Thymus (tissue), 11 donors: ENCODE data around the gene TACC2. TPM values are rescaled to one million over a fixed set of nuclear protein-coding genes. Genes with fewer than 3 reads are reported as not detected.
"Not testable (repeated sequence)": the region's sequence is repeated elsewhere in the genome, so short reads cannot be mapped to it uniquely, and the experiment has no call there.

Experiments
- DNase-seq, 9 donors: peaks; one replicate each; pipeline ENCODE4 v3.0.0-alpha.2; 2013; ENCODE audit warnings: low spot score in 9 of 9, low read depth in 6 of 9, missing footprints in 1 of 9
- H3K27ac ChIP-seq, 2 donors: one replicate each; pipeline ENCODE4 v1.5.1; 2013; ENCODE audit warnings: control low read depth in 1 of 2, low read depth in 1 of 2, low read length in 1 of 2, mild to moderate bottlenecking in 1 of 2, moderate library complexity in 1 of 2
- H3K27me3 ChIP-seq, 2 donors: one replicate each; pipeline ENCODE4 v1.5.1; 2013; ENCODE audit warnings: low read length in 1 of 2; ENCODE audit not compliant: control insufficient read depth in 2 of 2, insufficient read depth in 1 of 2
- H3K36me3 ChIP-seq, 2 donors: one replicate each; pipeline ENCODE4 v1.5.1; 2013; ENCODE audit warnings: low read length in 1 of 2, mild to moderate bottlenecking in 1 of 2, moderate library complexity in 1 of 2; ENCODE audit not compliant: control insufficient read depth in 2 of 2, insufficient read depth in 2 of 2
- H3K4me1 ChIP-seq, 2 donors: one replicate each; pipeline ENCODE4 v1.5.1; 2013; ENCODE audit warnings: low read length in 2 of 2; ENCODE audit not compliant: control insufficient read depth in 2 of 2, insufficient read depth in 2 of 2
- H3K4me3 ChIP-seq, 2 donors: one replicate each; pipeline ENCODE4 v1.5.1; 2013; ENCODE audit warnings: low read length in 2 of 2, control low read depth in 1 of 2, mild to moderate bottlenecking in 1 of 2
- H3K9me3 ChIP-seq, 2 donors: one replicate each; pipeline ENCODE4 v1.5.1; 2013; ENCODE audit warnings: low read length in 1 of 2, mild to moderate bottlenecking in 1 of 2; ENCODE audit not compliant: control insufficient read depth in 2 of 2, insufficient read depth in 1 of 2
- WGBS: extraction: QIAGEN DNeasy Blood & Tissue Kit; methylation state at CpG from one replicate; pipeline ENCODE4 v1.1.7; 2013; 5-methylcytosine and 5-hydroxymethylcytosine counted together
- polyA plus RNA-seq: library from polyadenylated mRNA; stranded (reverse); fragments of 200-250 nt; gene quantifications from one replicate; pipeline ENCODE4 v1.2.3, GENCODE V29; 2013
- total RNA-seq: library from RNA; stranded (reverse); fragments of 120-200 nt; gene quantifications from one replicate; pipeline ENCODE4 v1.2.4, GENCODE V29; 2013
- donor health status: healthy.

Gene TACC2
- total and polyA plus RNA-seq, 2 donors = 4.6 to 57.3 TPM

- 93% methylated on average over 15 of the region's 15 CpGs for WGBS
- H3K27ac ChIP-seq = no peak overlapping the region
- H3K4me1 ChIP-seq = no peaks in the 10 kb centered on the region
- H3K27me3 ChIP-seq = no peaks in the 10 kb centered on the region
- H3K4me3 ChIP-seq = no peak overlapping the region
- no peaks in the 10 kb centered on the region for H3K36me3 ChIP-seq
- no peak for DNase-seq
- no peaks in the 10 kb centered on the region for H3K9me3 ChIP-seq
These were observed 113.3 kb downstream of the TACC2 start for GRCh38 chr10:122102146-122102868.

DNA sequence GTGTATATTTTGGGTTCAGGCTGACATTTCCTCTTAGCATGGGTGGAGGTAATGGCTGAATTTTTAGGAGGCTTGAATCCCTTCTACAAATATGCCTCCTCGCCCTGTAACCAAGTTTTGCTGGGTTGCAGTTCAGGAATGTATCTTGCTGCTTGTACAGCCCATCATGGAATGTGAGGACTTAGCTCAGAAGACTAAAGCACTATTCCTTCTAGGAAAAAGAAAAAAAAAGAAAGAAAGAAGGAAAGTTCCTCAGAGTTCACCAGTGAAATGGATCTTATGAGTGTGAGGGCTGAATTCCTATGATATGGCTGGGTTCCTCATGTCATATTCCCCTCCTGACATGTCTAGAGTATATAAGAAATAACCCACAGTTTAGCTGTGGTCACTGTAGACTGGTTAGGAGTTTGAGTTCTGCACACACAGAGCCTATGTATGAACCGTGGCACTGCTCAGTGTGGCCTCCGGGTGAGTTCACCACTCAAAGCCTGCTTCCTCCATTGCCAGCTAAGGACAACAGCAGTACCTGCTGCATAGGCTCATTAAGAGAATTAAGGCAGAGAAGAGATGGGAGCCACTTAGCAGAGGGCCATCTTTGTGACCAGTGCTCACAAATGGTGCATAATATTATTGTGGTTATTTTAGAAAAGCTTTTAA lies 114.0 kb downstream of the TACC2 start:
- Histone ChIP-seq H3K4me3 (no peak overlapping the region), H3K27me3 (no peaks in the 10 kb centered on the region), H3K4me1 (no peaks in the 10 kb centered on the region), H3K27ac (no peak overlapping the region), H3K36me3 (no peaks in the 10 kb centered on the region), H3K9me3 (no peaks in the 10 kb centered on the region)
- WGBS = 84% methylated on average over 3 of the region's 3 CpGs
- DNase-seq = no peak

DNA sequence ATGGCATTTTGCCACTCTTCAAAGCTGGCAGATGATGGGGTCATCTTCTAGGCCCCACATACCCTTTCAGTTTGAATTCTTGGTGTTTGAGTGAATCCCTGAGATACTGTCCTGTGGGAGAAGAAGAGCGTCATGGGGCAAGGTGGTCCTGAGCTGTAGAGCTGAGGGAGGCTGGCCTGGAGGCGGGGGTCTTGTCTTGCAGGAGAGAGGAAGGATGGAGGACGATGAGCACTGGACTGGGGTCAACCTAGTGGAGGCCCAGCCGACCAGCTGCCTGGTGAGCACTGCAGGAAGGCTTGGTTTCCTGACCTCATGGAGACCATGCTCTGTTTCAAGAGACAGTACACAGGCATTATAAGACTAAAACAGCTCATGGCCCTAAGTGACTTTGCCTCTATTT lies 114.6 kb downstream of the TACC2 start:
- Histone ChIP-seq H3K9me3 (no peaks in the 10 kb centered on the region), H3K4me3 (no peak overlapping the region), H3K4me1 (no peaks in the 10 kb centered on the region), H3K27me3 (no peaks in the 10 kb centered on the region), H3K27ac (no peak overlapping the region), H3K36me3 (no peaks in the 10 kb centered on the region)
- 92% methylated on average over 4 of the region's 4 CpGs for WGBS
- no peak for DNase-seq

DNA sequence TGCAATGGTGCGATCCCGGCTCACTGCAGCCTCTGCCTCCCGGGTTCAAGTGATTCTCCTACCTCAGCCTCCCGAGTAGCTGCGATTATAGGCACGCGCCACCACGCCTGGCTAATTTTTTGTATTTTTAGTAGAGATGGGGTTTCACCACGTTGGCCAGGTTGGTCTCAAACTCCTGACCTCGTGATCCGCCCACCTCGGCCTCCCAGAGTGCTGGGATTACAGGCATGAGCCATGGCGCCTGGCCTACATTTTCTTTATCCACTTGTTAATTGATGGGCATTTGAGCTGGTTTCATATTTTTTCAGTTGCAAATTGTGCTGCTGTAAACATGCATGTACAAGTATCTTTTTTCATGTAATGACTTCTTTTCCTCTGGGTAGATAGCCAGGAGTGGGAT lies 119.8 kb downstream of the TACC2 start:
- not testable (repeated sequence) for H3K36me3 ChIP-seq, H3K27ac ChIP-seq, H3K4me3 ChIP-seq, H3K4me1 ChIP-seq, H3K9me3 ChIP-seq, DNase-seq
- 94% methylated on average over 13 of the region's 13 CpGs for WGBS
- H3K27me3 ChIP-seq = peaks cover 22 to 29% of the 10 kb centered on the region in 2 donors

DNA sequence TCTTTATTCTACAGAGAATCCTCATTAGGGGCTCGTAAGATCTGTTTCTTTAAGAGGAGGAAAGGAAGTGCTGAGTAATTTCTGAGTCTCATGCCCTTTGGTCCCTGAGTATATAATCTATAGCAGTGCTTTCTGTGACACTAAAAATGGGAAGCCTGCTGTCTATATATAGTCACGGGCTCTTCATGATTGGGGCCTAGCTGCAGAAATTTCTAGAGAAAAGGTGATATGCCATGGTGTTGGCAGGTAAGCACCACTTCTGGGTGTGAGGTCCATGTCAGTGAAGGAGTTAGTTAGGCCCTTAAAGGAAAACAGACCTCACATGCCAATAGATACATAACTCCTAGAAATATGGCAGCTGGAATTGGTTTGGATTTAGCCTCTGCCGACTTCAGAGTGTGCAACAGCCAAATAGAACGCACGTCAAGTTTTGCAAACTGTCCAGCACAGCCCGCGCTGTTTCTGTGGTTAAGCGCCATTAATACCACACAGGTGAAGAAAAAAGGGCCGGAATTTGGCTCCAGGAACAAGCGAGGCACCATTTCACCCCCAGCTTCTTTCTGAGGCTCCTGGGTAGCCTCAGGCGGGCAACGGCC lies 123.2 kb downstream of the TACC2 start:
- Histone ChIP-seq H3K27me3 (peaks cover 29 to 50% of the 10 kb centered on the region in 2 donors), H3K4me3 (no peak overlapping the region), H3K36me3 (no peaks in the 10 kb centered on the region), H3K27ac (peak overlapping the region in 1 of 2 donors; percentile 64), H3K9me3 (no peaks in the 10 kb centered on the region), H3K4me1 (no peaks in the 10 kb centered on the region)
- 38% methylated on average over 12 of the region's 12 CpGs for WGBS
- DNase-seq = no peak

DNA sequence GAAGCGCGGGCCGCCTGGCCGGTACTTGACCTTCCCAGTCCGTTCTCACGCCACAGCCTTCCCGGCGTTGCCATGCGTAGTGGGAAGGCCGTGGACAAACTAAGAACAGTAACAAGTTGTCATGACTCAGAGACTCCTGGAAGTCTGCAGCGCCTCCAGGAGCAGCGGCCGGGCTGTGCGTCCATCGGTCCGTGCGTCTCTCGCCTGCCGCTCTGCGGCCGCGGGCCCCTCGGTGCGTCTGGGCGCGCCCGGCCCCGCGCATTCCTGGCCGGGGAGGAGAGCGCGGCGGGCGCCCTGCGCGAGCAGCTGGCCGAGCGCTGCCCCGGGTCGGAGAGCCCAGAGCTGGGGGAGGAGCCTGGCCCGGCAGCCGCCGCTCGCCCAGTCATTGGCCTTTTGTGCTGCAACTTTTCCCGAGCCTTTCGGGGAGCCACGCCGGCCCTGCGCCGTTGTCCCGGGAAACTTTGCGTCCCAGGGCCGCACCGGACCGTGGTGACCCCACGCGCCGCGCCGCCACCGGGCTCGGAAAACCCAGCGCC lies 123.7 kb downstream of the TACC2 start:
- H3K9me3 ChIP-seq = no peaks in the 10 kb centered on the region
- WGBS = 2% methylated on average over 61 of the region's 63 CpGs
- peak overlapping the region; percentile 38 to 41 for H3K4me3 ChIP-seq
- DNase-seq = no peak
- peaks cover 29 to 50% of the 10 kb centered on the region in 2 donors for H3K27me3 ChIP-seq
- no peaks in the 10 kb centered on the region for H3K36me3 ChIP-seq
- peak overlapping the region in 1 of 2 donors; percentile 80 for H3K27ac ChIP-seq
- no peaks in the 10 kb centered on the region for H3K4me1 ChIP-seq

DNA sequence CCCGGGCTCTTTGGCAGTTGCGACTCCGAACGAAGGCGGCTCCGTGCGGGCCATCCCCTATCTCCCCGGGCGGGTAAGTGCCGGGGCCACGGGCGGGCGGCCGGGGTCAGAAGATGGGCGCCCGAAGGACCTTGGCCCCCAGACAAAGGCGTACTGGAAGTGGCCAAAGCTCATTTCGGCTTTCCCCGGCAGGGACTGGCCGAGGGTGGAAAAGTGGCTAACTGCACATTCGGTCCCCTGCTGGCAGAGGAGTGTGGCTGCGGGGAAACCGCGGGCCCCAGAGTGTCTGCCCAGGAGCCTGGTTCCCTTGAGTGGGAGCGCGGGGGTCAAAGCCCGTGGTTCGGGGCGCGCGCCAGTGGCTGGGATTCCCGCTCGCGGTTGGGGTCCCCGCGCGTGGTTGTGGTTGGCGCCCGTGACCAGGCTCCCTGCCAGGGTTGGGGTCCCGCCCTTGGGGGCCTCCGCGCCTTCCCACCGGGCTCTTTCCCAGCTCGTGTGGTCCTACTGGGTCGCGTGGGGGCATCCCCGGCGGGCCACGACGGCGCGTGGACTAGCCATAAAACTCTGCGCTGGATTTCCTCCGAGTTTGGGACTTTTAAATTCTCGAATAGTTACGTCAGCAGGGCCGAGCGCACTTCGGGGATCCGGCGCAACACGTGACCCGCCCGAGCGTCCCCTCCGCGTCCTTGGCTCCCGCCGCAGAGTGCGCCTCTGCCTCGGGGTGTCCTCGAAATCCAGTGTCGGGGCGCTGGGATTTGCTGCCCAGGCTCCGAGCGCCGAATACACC lies 124.4 kb downstream of the TACC2 start:
- H3K9me3 ChIP-seq = no peaks in the 10 kb centered on the region
- H3K27ac ChIP-seq = peak overlapping the region; percentile 46 to 80
- DNase-seq = no peak
- peak overlapping the region; percentile 38 to 41 for H3K4me3 ChIP-seq
- H3K4me1 ChIP-seq = no peaks in the 10 kb centered on the region
- peaks cover 29 to 50% of the 10 kb centered on the region in 2 donors for H3K27me3 ChIP-seq
- WGBS = 3% methylated on average over 77 of the region's 77 CpGs
- H3K36me3 ChIP-seq = no peaks in the 10 kb centered on the region

GRCh38 chr10:122113945-122114747 lies 125.2 kb downstream of the TACC2 start:
- Histone ChIP-seq H3K4me3 (peak overlapping the region; percentile 38 to 41), H3K9me3 (no peaks in the 10 kb centered on the region), H3K4me1 (no peaks in the 10 kb centered on the region), H3K27ac (peak overlapping the region; percentile 43 to 80), H3K27me3 (peaks cover 29 to 50% of the 10 kb centered on the region in 2 donors), H3K36me3 (no peaks in the 10 kb centered on the region)
- WGBS = 53% methylated on average over 18 of the region's 18 CpGs
- DNase-seq = no peak
